Activated T-cell treated with anti-CD3 and anti-CD28 coated beads, Interleukin-2, amount 50 U/mL, for 24 hours (primary cell): ENCODE results near the gene L3MBTL3.

Experiments used
- DNase-seq: peaks from one replicate; pipeline ENCODE4 v3.0.0-alpha.2; 2020
- H3K27ac Mint-ChIP-seq: 2 replicates; pipeline ENCODE4 v1.8.0; 2020; ENCODE audit warnings: mild to moderate bottlenecking, mixed read lengths
- H3K27me3 Mint-ChIP-seq: 2 replicates; pipeline ENCODE4 v1.8.0; 2020; ENCODE audit warnings: mixed read lengths
- H3K36me3 Mint-ChIP-seq: 2 replicates; pipeline ENCODE4 v1.8.0; 2020; ENCODE audit warnings: low read depth, mixed read lengths
- H3K4me1 Mint-ChIP-seq: 2 replicates; pipeline ENCODE4 v1.8.0; 2020; ENCODE audit warnings: low read depth, mixed read lengths
- H3K4me3 Mint-ChIP-seq: 2 replicates; pipeline ENCODE4 v1.8.0; 2020; ENCODE audit warnings: mild to moderate bottlenecking, moderate library complexity, mixed read lengths
- H3K9me3 Mint-ChIP-seq: 2 replicates; pipeline ENCODE4 v1.8.0; 2020; ENCODE audit warnings: mixed read lengths

L3MBTL3 gene

GRCh38 chr6:130018292-130018743 lies at the start of gene L3MBTL3:
L3MBTL3 (plus strand) TSS chr6:130018581; CDS start chr6:130042700, 24,119 bp downstream.
- Mint-ChIP-seq H3K27ac (peak within 1 kb of the TSS; percentile 97), H3K27me3 (no peaks in the 10 kb centered on the region), H3K4me3 (peak within 1 kb of the TSS; percentile 99), H3K36me3 (peaks cover 9% of the 10 kb centered on the region), H3K9me3 (no peaks in the 10 kb centered on the region), H3K4me1 (peaks cover 24% of the 10 kb centered on the region)
- DNase-seq = peak; percentile 89

DNA sequence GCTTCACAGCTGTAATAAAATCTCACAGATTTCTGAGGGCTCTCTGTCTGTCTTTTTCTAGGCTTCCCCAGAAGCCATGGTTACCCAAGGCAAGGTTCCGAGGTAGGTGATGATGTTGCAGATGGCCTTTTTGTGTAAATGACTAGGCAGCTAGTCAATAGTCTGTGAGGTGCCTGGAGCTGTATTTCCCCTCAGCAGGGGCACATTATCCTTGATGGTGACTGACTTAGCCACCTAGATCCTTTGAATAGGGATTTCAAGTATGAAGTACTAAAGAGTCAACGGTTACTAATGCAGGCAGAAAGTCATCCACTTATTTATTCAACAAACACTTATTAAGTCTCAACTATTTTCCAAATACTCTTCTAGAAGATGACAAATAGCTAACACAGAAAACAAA lies 49.3 kb upstream of the L3MBTL3 start:
- Mint-ChIP-seq H3K27ac (no peak overlapping the region), H3K4me3 (no peak overlapping the region), H3K9me3 (peaks cover 3% of the 10 kb centered on the region), H3K36me3 (no peaks in the 10 kb centered on the region), H3K27me3 (peaks cover 6% of the 10 kb centered on the region), H3K4me1 (no peaks in the 10 kb centered on the region)
- DNase-seq = no peak

DNA sequence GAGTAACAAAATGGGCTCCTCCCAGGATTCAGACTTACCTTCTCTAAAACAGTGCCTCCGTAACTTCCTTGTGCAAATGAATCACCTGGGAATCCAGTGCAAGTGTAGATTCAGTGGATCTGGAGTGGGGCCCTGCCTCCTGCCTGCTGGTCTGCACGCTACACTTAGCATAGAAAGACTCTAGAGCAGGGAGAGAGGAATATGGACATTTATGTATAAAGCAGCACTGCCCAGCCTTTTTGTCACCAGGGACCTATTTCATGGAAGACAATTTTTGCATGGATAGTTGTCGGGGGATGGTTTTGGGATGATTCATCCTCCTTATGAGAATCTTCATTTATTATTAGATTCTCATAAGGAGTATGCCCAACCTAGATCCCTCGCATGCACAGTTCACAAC lies 42.3 kb upstream of the L3MBTL3 start:
- Mint-ChIP-seq H3K27me3 (no peaks in the 10 kb centered on the region), H3K27ac (no peak overlapping the region)

DNA sequence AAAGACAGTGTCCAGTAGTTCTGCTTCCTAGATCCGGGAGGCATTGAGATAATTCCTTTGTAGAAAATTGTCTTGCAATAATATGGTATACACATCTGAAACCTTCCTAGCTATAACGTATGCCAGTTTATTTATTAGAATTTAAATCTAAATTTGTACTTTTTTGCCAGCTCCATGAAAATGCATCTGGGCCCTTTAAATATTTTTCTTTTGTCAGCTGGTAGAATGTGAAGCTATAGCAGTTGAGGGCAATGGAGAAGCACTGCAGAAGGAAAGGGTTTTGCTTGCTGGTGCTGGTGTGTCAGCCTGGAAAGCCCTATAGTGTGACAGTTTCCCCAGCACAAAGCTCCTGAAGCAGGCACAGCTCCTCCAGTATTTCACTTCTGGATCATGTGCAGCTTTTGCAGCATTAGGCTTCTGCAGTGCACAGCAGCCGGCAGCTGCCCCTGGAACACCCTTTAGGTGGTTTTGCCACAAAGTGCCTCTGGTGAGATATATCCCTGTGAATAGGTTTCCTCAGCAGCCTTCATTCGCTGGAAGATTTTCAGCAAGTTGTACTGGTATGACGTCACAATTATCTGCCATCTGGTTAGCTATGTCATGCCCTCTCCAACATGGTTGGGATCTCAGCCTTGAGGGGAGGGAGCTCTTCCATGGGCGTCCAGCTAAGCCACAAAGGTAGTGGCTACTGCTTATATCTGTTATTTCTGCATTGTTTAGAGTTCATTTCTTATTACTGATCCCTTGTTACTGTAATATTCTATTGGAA lies 40.0 kb upstream of the L3MBTL3 start:
- Mint-ChIP-seq H3K27ac (no peak overlapping the region), H3K4me3 (no peak overlapping the region), H3K36me3 (peaks cover 3% of the 10 kb centered on the region), H3K9me3 (peaks cover 13% of the 10 kb centered on the region), H3K27me3 (no peaks in the 10 kb centered on the region), H3K4me1 (no peaks in the 10 kb centered on the region)
- no peak for DNase-seq

More for the DNA sequence above, 42.3 kb upstream of the L3MBTL3 start:
- no peak for DNase-seq
- Mint-ChIP-seq H3K36me3 (peaks cover 3% of the 10 kb centered on the region), H3K9me3 (peaks cover 13% of the 10 kb centered on the region), H3K4me1 (no peaks in the 10 kb centered on the region), H3K4me3 (no peak overlapping the region)

GRCh38 chr6:129980821-129981220 lies 37.6 kb upstream of the L3MBTL3 start:
- H3K4me1 Mint-ChIP-seq = no peaks in the 10 kb centered on the region
- H3K27ac Mint-ChIP-seq = no peak overlapping the region
- no peaks in the 10 kb centered on the region for H3K27me3 Mint-ChIP-seq
- peaks cover 3% of the 10 kb centered on the region for H3K36me3 Mint-ChIP-seq
- no peak for DNase-seq
- peaks cover 13% of the 10 kb centered on the region for H3K9me3 Mint-ChIP-seq
- H3K4me3 Mint-ChIP-seq = no peak overlapping the region

GRCh38 chr6:129981598-129981997 lies 36.8 kb upstream of the L3MBTL3 start:
- Mint-ChIP-seq H3K9me3 (peaks cover 13% of the 10 kb centered on the region), H3K4me1 (no peaks in the 10 kb centered on the region), H3K4me3 (no peak overlapping the region), H3K27me3 (no peaks in the 10 kb centered on the region), H3K27ac (no peak overlapping the region), H3K36me3 (peaks cover 3% of the 10 kb centered on the region)
- DNase-seq = no peak

GRCh38 chr6:129989396-129989795 lies 29.0 kb upstream of the L3MBTL3 start:
- no peaks in the 10 kb centered on the region for H3K36me3 Mint-ChIP-seq
- no peaks in the 10 kb centered on the region for H3K27me3 Mint-ChIP-seq

DNA sequence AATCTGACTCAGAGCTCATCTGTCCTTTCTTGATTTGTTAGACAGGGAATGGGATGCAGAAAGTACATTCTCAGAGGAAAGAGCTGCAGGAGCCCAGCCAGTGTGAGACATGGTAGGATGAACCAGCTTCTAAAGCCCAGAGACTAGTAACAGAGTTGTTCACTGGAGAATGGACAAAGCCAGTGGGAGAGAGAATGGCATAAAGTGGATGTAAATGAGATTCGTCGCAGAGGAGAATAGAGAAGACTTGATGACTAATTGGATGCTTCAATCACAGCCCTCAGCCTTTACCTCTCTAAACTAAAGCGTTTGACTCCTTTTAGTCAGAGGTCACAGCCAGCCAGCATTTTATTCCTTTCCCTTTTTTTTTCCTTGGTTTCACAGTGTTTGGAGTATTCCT lies 25.5 kb upstream of the L3MBTL3 start:
- H3K9me3 Mint-ChIP-seq = no peaks in the 10 kb centered on the region
- no peak for DNase-seq
- H3K27ac Mint-ChIP-seq = no peak overlapping the region
- peaks cover 10% of the 10 kb centered on the region for H3K4me1 Mint-ChIP-seq
- no peaks in the 10 kb centered on the region for H3K27me3 Mint-ChIP-seq
- no peak overlapping the region for H3K4me3 Mint-ChIP-seq
- no peaks in the 10 kb centered on the region for H3K36me3 Mint-ChIP-seq

More at GRCh38 chr6:129989396-129989795, 29.0 kb upstream of the L3MBTL3 start:
- H3K27ac Mint-ChIP-seq = no peak overlapping the region
- no peak overlapping the region for H3K4me3 Mint-ChIP-seq
- no peak for DNase-seq
- H3K4me1 Mint-ChIP-seq = peaks cover 10% of the 10 kb centered on the region
- H3K9me3 Mint-ChIP-seq = no peaks in the 10 kb centered on the region

GRCh38 chr6:129994410-129994809 lies 24.0 kb upstream of the L3MBTL3 start:
- Mint-ChIP-seq H3K27me3 (no peaks in the 10 kb centered on the region), H3K4me3 (no peak overlapping the region), H3K4me1 (peaks cover 4% of the 10 kb centered on the region), H3K9me3 (no peaks in the 10 kb centered on the region), H3K36me3 (no peaks in the 10 kb centered on the region), H3K27ac (no peak overlapping the region)
- DNase-seq = no peak

- Mint-ChIP-seq H3K36me3 (no peaks in the 10 kb centered on the region), H3K9me3 (no peaks in the 10 kb centered on the region), H3K4me1 (peaks cover 2% of the 10 kb centered on the region), H3K27ac (no peak overlapping the region), H3K27me3 (no peaks in the 10 kb centered on the region), H3K4me3 (no peak overlapping the region)
- no peak for DNase-seq
These were observed 22.0 kb upstream of the L3MBTL3 start for GRCh38 chr6:129996387-129996786.

DNA sequence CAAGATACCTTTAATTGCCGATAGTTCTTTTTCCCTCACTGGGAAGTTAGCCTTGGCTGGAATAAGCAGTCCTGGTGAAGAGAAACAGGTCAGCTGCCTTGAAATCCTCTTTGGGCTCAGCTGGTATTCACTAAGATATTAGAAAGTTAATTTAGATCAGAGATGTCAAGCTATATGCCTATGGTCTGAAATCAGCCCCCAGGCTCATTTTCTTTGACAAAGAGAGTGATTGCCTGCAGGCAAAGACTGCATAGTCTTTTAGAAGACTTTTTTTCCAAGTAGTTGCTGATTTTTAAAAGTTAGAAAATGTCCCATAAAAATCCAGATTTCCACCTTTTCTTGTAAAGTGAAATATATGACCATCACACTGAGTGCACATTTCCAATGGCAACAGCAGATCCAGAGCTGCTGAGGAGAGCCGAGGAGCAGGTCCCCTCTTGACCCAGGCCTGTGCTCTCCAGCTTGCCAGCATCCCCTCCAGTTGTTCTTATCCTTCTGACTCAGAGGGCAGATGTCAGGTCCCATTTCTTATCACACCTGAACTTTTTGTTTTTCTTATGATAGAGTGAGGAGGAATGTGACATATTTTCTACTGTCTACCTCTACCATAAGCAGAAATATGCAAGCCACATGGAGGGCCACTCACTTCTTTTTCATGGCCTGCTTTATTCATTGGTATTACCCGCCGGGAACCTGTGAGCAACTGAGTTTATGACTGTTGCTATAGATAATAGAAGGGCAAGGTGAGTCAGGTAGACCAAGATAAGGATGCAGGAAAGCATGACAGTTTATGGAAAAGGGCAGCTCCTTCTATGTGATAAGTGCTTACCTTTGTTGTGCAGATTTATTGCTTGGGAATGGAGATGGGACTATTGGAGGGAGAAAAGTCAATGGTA lies 17.6 kb upstream of the L3MBTL3 start:
- Mint-ChIP-seq H3K27ac (peak overlapping the region; percentile 10), H3K9me3 (no peaks in the 10 kb centered on the region), H3K4me3 (no peak overlapping the region), H3K36me3 (no peaks in the 10 kb centered on the region), H3K4me1 (peaks cover 2% of the 10 kb centered on the region), H3K27me3 (no peaks in the 10 kb centered on the region)
- DNase-seq = no peak

DNA sequence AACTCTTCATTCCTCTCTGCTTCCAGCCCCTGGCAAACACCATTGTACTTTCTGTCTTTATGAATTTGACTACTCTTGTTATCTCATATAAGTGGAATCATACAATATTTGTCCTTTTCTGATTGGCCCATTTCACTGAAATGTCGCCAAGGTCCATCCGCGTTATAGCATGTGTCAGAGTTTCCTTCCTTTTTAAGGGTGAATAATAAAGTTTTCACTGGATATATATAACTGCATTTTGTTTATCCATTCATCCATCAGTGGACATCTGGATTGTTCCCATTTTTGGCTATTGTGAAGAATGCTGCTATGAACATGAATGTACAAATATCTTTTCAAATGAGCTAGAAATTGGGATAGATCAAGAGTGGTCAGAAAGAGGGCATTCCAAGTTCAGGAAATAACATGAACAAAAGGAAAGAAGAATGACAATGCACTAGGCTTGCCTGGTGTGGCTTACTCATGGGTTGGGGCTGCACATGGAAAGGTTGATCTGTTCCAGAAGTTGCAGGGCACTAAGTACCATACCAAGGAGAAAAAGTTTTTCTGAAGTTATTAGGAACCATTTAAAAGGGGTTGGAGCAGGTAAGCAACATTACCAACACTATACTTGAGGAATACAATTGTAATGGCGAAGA lies 10.0 kb upstream of the L3MBTL3 start:
- H3K4me3 Mint-ChIP-seq = no peak overlapping the region
- no peak overlapping the region for H3K27ac Mint-ChIP-seq
- no peak for DNase-seq
- H3K36me3 Mint-ChIP-seq = no peaks in the 10 kb centered on the region
- no peaks in the 10 kb centered on the region for H3K27me3 Mint-ChIP-seq
- no peaks in the 10 kb centered on the region for H3K9me3 Mint-ChIP-seq
- H3K4me1 Mint-ChIP-seq = no peaks in the 10 kb centered on the region

DNA sequence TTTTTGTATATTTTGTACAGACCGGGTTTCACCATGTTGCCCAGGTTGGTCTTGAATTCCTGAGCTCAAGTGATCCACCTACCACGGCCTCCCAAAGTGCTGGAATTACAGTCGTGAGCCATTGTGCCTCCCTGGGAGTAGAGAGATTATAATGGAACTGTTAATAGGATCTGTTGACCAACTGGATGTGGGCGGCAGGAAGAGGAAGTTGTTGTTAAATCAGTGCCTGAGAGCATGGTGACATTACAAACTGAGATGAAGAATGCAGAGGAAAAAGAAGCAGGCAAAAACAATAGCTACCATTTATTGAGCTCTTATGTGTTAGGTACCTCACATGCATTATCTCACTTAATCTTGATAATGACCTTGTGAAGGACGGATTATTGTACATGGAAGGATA lies 9.2 kb upstream of the L3MBTL3 start:
- no peaks in the 10 kb centered on the region for H3K27me3 Mint-ChIP-seq

GRCh38 chr6:130010387-130010786 lies 8.0 kb upstream of the L3MBTL3 start:
- Mint-ChIP-seq H3K36me3 (no peaks in the 10 kb centered on the region), H3K27me3 (no peaks in the 10 kb centered on the region), H3K9me3 (no peaks in the 10 kb centered on the region), H3K4me1 (no peaks in the 10 kb centered on the region), H3K27ac (no peak overlapping the region), H3K4me3 (no peak overlapping the region)
- DNase-seq = no peak

More for the DNA sequence above, 9.2 kb upstream of the L3MBTL3 start:
- Mint-ChIP-seq H3K4me1 (no peaks in the 10 kb centered on the region), H3K27ac (no peak overlapping the region), H3K4me3 (no peak overlapping the region), H3K36me3 (no peaks in the 10 kb centered on the region), H3K9me3 (no peaks in the 10 kb centered on the region)
- DNase-seq = no peak
